Endothelial cell of umbilical vein (primary cell): ENCODE measurements around the gene ZNF496. TPM values are rescaled to one million over a fixed set of nuclear protein-coding genes. Genes with fewer than 3 reads are reported as not detected.

Experiments used
- BruUV-seq: library from RNA; stranded (reverse); fragments of 400-500 nt; replicated peaks from 2 replicates; lab custom pipeline; 2021; lab: Mats Ljungman, UMichigan
- CTCF ChIA-PET: fragments of 300-600, 350-600 bp; sonication (Branson Sonifier 250); formaldehyde crosslinking; loops from one replicate; lab custom pipeline; 2021; ENCODE audit warnings: antibody characterized with exemption, inconsistent platforms; lab: Charles Lee
- POLR2A ChIA-PET: fragments of 300-600, 350-600 bp; sonication (Branson Sonifier 250); formaldehyde crosslinking; loops from one replicate; lab custom pipeline; 2021; ENCODE audit warnings: antibody characterized with exemption, inconsistent platforms; lab: Charles Lee
- DNase-seq: peaks from one replicate; pipeline ENCODE4 v3.0.0-alpha.2; 2011; ENCODE audit warnings: low read depth, low spot score
- FAIRE-seq: peaks from 2 replicates; lab custom pipeline; 2011; peaks lifted over from hg19 to GRCh38; lab: Jason Lieb, UNC
- H2AFZ ChIP-seq: 2 replicates; pipeline ENCODE4 v1.6.0; 2012; ENCODE audit warnings: low read depth, low read length, control low read depth, inconsistent platforms
- H3K27ac ChIP-seq: 2 replicates; pipeline ENCODE4 v1.5.1; 2011; ENCODE audit warnings: low read depth, mild to moderate bottlenecking, control low read depth, low read length, moderate library complexity; ENCODE audit not compliant: insufficient read depth
- H3K27me3 ChIP-seq, 2 experiments: 2 replicates each; pipeline versions ENCODE4 v1.6.0 to v1.6.1; 2011; ENCODE audit warnings: low read length in 2 of 2, mixed read lengths in 1 of 2; ENCODE audit not compliant: control insufficient read depth in 2 of 2, insufficient read depth in 2 of 2
- H3K36me3 ChIP-seq, 2 experiments: 2 replicates in 1 of 2; 3 replicates in 1 of 2; pipeline ENCODE4 v1.5.1; 2011; ENCODE audit warnings: low read length in 2 of 2, mild to moderate bottlenecking in 1 of 2, moderate library complexity in 1 of 2; ENCODE audit not compliant: control insufficient read depth in 2 of 2, insufficient read depth in 2 of 2; ENCODE audit errors: extremely low read depth in 1 of 2
- H3K4me1 ChIP-seq: 3 replicates; pipeline ENCODE4 v1.5.1; 2011; ENCODE audit warnings: mild to moderate bottlenecking, low read length; ENCODE audit not compliant: control insufficient read depth, insufficient read depth; ENCODE audit errors: extremely low read depth
- H3K4me2 ChIP-seq: 2 replicates; pipeline ENCODE4 v1.6.1; 2011; ENCODE audit warnings: low read length, control low read depth, mixed read lengths; ENCODE audit not compliant: insufficient read depth
- H3K4me3 ChIP-seq, 3 experiments: fragments of 200-600 bp in 1 of 3; sonication (generic), shearing (Covaris generic) in 1 of 3; replicated peaks in 1 of 3; 2 replicates each; pipeline ENCODE4 v1.5.1; 2011 to 2016; ENCODE audit warnings: control low read depth in 3 of 3, low read length in 3 of 3, mild to moderate bottlenecking in 2 of 3, inconsistent platforms in 1 of 3, low read depth in 1 of 3, moderate library complexity in 1 of 3; ENCODE audit not compliant: insufficient read depth in 1 of 3
- H3K79me2 ChIP-seq: 2 replicates; pipeline ENCODE4 v1.6.0; 2012; ENCODE audit warnings: low read length, inconsistent platforms; ENCODE audit not compliant: control insufficient read depth, insufficient read depth
- H3K9ac ChIP-seq: replicated peaks from 2 replicates; pipeline ENCODE3; 2011; ENCODE audit warnings: low read length, control low read depth; ENCODE audit not compliant: insufficient read depth; ENCODE audit errors: extremely low read depth
- H3K9me1 ChIP-seq: replicated peaks from 3 replicates; pipeline ENCODE4 v1.6.0; 2011; ENCODE audit warnings: mild to moderate bottlenecking, low read length; ENCODE audit not compliant: control insufficient read depth, insufficient read depth; ENCODE audit errors: extremely low read depth
- H3K9me3 ChIP-seq: replicated peaks from 2 replicates; pipeline ENCODE4 v1.5.1; 2012; ENCODE audit warnings: low read length, inconsistent platforms; ENCODE audit not compliant: control insufficient read depth, insufficient read depth
- H4K20me1 ChIP-seq: replicated peaks from 2 replicates; pipeline ENCODE3; 2011; ENCODE audit warnings: mild to moderate bottlenecking, low read length; ENCODE audit not compliant: control insufficient read depth, insufficient read depth; ENCODE audit errors: extremely low read depth
- CTCF ChIP-seq, 2 donors: IDR thresholded peaks; 1 replicate in 1 of 2; 2 replicates in 1 of 2; pipeline ENCODE4 v1.5.1; 2011; ENCODE audit warnings: low read length in 2 of 2, mild to moderate bottlenecking in 2 of 2, moderate library complexity in 2 of 2, control low read depth in 1 of 2, inconsistent platforms in 1 of 2, low read depth in 1 of 2; ENCODE audit not compliant: insufficient read depth in 1 of 2; ENCODE audit errors: extremely low read depth in 1 of 2
- EZH2 ChIP-seq: IDR thresholded peaks from 2 replicates; pipeline ENCODE4 v1.6.1; 2012; ENCODE audit warnings: borderline replicate concordance, low read depth, mild to moderate bottlenecking, moderate library complexity, low read length, inconsistent platforms; ENCODE audit not compliant: severe bottlenecking
- FOS ChIP-seq: IDR thresholded peaks from 2 replicates; pipeline ENCODE4 v1.6.1; 2011; ENCODE audit warnings: mild to moderate bottlenecking, low read length, moderate library complexity, borderline replicate concordance; ENCODE audit not compliant: insufficient read depth
- GATA2 ChIP-seq: IDR thresholded peaks from 2 replicates; pipeline ENCODE4 v1.7.0; 2011; ENCODE audit warnings: low read depth, mild to moderate bottlenecking, moderate library complexity, mixed read lengths, low read length; ENCODE audit not compliant: insufficient read length, insufficient read depth
- JUN ChIP-seq: IDR thresholded peaks from 2 replicates; pipeline ENCODE4 v1.6.1; 2011; ENCODE audit warnings: borderline replicate concordance, low read depth; ENCODE audit not compliant: insufficient read length, insufficient read depth
- MAX ChIP-seq: IDR thresholded peaks from 2 replicates; pipeline ENCODE4 v1.6.1; 2011; ENCODE audit not compliant: insufficient read depth, insufficient read length
- MYC ChIP-seq: IDR thresholded peaks from one replicate; pipeline ENCODE4 v1.6.1; 2011; ENCODE audit warnings: mild to moderate bottlenecking, low read depth, low read length
- POLR2A ChIP-seq: IDR thresholded peaks from 2 replicates; pipeline ENCODE4 v1.6.1; 2012; ENCODE audit warnings: low read depth, mild to moderate bottlenecking, control low read depth, low read length
- POLR2AphosphoS5 ChIP-seq: IDR thresholded peaks from 2 replicates; pipeline ENCODE4 v1.6.1; 2012; ENCODE audit warnings: low read depth, mild to moderate bottlenecking, control low read depth, low read length, moderate library complexity; ENCODE audit not compliant: insufficient read depth
- dilution Hi-C: fragments of 300-500 bp; cut with MboI; formaldehyde crosslinking; loops from one replicate; pipeline ENCODE4 v1.15.0; 2019; ENCODE audit warnings: low sequenced_read_pairs; ENCODE audit not compliant: extremely low pct_ligation_motif_present
- intact Hi-C: fragments of 100-400 bp; cut with micrococcal nuclease; formaldehyde crosslinking; loops from one replicate; pipeline ENCODE4 v1.10.0; 2022
- polyA plus RNA-seq, 4 experiments: library from polyadenylated mRNA; depleted of rRNA in 3 of 4; stranded (reverse) in 3 of 4; unstranded in 1 of 4; fragments of >200 nt; gene quantifications; 2 replicates each; pipeline versions ENCODE4 v1.2.1 to v1.2.3, GENCODE V29; 2011 to 2012; ENCODE audit warnings: missing spikeins in 1 of 4
- total RNA-seq: library from RNA; stranded (reverse); gene quantifications from 2 replicates; pipeline ENCODE4 v1.2.3, GENCODE V29; 2021

The ZNF496 gene
- total and polyA plus RNA-seq, 2 donors (not counting 3 experiments of a cell fraction or from before 2014, with no cell fraction given): 22.4 to 46.0 TPM

- H3K9me1 ChIP-seq: no peaks in the 10 kb centered on the region
- no peak overlapping the region for H2AFZ ChIP-seq
- no peaks in the 10 kb centered on the region for H3K9me3 ChIP-seq
- H3K4me3 ChIP-seq: no peak overlapping the region
- DNase-seq (no peak), FAIRE-seq (no peak)
- no peaks in the 10 kb centered on the region for H4K20me1 ChIP-seq
- intact Hi-C loops: no loop called here
- ChIA-PET CTCF (no interaction called here), POLR2A (no interaction called here)
- H3K4me1 ChIP-seq: no peaks in the 10 kb centered on the region
- no peak overlapping the region for H3K4me2 ChIP-seq
- H3K27ac ChIP-seq: no peak overlapping the region
- TF ChIP-seq FOS: no peak
- TF ChIP-seq GATA2: no peak
- TF ChIP-seq MYC: no peak
- TF ChIP-seq JUN: no peak
- no peak for TF ChIP-seq EZH2
- TF ChIP-seq CTCF (IDR thresholded peaks at IDR 0.05; ENCODE audit: extremely low read depth in 1 of 2, insufficient read depth in 1 of 2, low read depth in 1 of 2, low read length in 2 of 2): no peak
- no peak for TF ChIP-seq POLR2AphosphoS5
- no peak for TF ChIP-seq POLR2A
- TF ChIP-seq MAX: no peak
- no peaks in the 10 kb centered on the region for H3K36me3 ChIP-seq
- no peaks in the 10 kb centered on the region for H3K27me3 ChIP-seq
- H3K9ac ChIP-seq: no peak overlapping the region
- dilution Hi-C loops: no loop called here
- no peaks in the 10 kb centered on the region for H3K79me2 ChIP-seq
- no TSS peak for BruUV-seq
Observed at GRCh38 chr1:247367786-247368422, 36.2 kb upstream of the ZNF496 start.
